Measurements from ENCODE around the gene RAB4B.

Gene RAB4B

GRCh38 chr19:40768869-40769268 lies 9.2 kb upstream of the RAB4B start:
- TF ChIP-seq FOXP2 (optimal IDR thresholded peaks at IDR 0.05; ENCODE audit: borderline replicate concordance, extremely low read depth, extremely low read length, insufficient read depth) (no peak), TAF1 (IDR thresholded peaks at IDR 0.05; ENCODE audit: borderline replicate concordance, insufficient read depth, low read length) (no peak), POLR2AphosphoS5 (IDR thresholded peaks at IDR 0.05; ENCODE audit: low read depth, low read length) (no peak), SIN3A (IDR thresholded peaks at IDR 0.05; ENCODE audit: borderline replicate concordance, insufficient read depth, low read length) (no peak), REST (IDR thresholded peaks at IDR 0.05; ENCODE audit: insufficient read depth in 1 of 2, low read depth in 2 of 2, low read length in 2 of 2) (no peak)

GRCh38 chr19:40774916-40775631 lies 3.0 kb upstream of the RAB4B start, which contains the start of gene MIA:
Gene MIA (plus strand): TSS chr19:40775521. CDS start chr19:40775543, 22 bp downstream.
- TF ChIP-seq REST (IDR thresholded peaks at IDR 0.05; ENCODE audit: insufficient read depth in 1 of 2, low read depth in 2 of 2, low read length in 2 of 2): no peak
- TF ChIP-seq TAF1 (IDR thresholded peaks at IDR 0.05; ENCODE audit: borderline replicate concordance, insufficient read depth, low read length): no peak
- TF ChIP-seq FOXP2 (optimal IDR thresholded peaks at IDR 0.05; ENCODE audit: borderline replicate concordance, extremely low read depth, extremely low read length, insufficient read depth): no peak
- TF ChIP-seq SIN3A (IDR thresholded peaks at IDR 0.05; ENCODE audit: borderline replicate concordance, insufficient read depth, low read length): no peak
- no peak for TF ChIP-seq POLR2AphosphoS5 (IDR thresholded peaks at IDR 0.05; ENCODE audit: low read depth, low read length)

- TF ChIP-seq SIN3A (IDR thresholded peaks at IDR 0.05; ENCODE audit: borderline replicate concordance, insufficient read depth, low read length) (no peak), POLR2AphosphoS5 (IDR thresholded peaks at IDR 0.05; ENCODE audit: low read depth, low read length) (no peak), FOXP2 (optimal IDR thresholded peaks at IDR 0.05; ENCODE audit: borderline replicate concordance, extremely low read depth, extremely low read length, insufficient read depth) (no peak), REST (IDR thresholded peaks at IDR 0.05; ENCODE audit: insufficient read depth in 1 of 2, low read depth in 2 of 2, low read length in 2 of 2) (no peak), TAF1 (IDR thresholded peaks at IDR 0.05; ENCODE audit: borderline replicate concordance, insufficient read depth, low read length) (no peak)
Measured at GRCh38 chr19:40775632-40776022, 2.4 kb upstream of the RAB4B start.

GRCh38 chr19:40776364-40776763 lies 1.7 kb upstream of the RAB4B start:
- no peak for TF ChIP-seq TAF1 (IDR thresholded peaks at IDR 0.05; ENCODE audit: borderline replicate concordance, insufficient read depth, low read length)
- no peak for TF ChIP-seq REST (IDR thresholded peaks at IDR 0.05; ENCODE audit: insufficient read depth in 1 of 2, low read depth in 2 of 2, low read length in 2 of 2)
- no peak for TF ChIP-seq SIN3A (IDR thresholded peaks at IDR 0.05; ENCODE audit: borderline replicate concordance, insufficient read depth, low read length)
- no peak for TF ChIP-seq FOXP2 (optimal IDR thresholded peaks at IDR 0.05; ENCODE audit: borderline replicate concordance, extremely low read depth, extremely low read length, insufficient read depth)
- TF ChIP-seq POLR2AphosphoS5 (IDR thresholded peaks at IDR 0.05; ENCODE audit: low read depth, low read length): no peak
